HG02763 (cell line): ENCODE results near the gene RIMS4.

ENCODE experiments used
- ATAC-seq: cut with Tn5 transposase; IDR thresholded peaks from one replicate; pipeline ENCODE4 v1.9.1; 2021; ENCODE audit warnings: mild to moderate bottlenecking, moderate library complexity; ENCODE audit not compliant: unreplicated experiment

The RIMS4 gene

GRCh38 chr20:44810391-44811149 is at the start of gene RIMS4:
Gene RIMS4, minus strand, starts transcription at chr20:44810546. Its CDS starts 275 bp downstream, at chr20:44810271.
- ATAC-seq, result no peak

DNA sequence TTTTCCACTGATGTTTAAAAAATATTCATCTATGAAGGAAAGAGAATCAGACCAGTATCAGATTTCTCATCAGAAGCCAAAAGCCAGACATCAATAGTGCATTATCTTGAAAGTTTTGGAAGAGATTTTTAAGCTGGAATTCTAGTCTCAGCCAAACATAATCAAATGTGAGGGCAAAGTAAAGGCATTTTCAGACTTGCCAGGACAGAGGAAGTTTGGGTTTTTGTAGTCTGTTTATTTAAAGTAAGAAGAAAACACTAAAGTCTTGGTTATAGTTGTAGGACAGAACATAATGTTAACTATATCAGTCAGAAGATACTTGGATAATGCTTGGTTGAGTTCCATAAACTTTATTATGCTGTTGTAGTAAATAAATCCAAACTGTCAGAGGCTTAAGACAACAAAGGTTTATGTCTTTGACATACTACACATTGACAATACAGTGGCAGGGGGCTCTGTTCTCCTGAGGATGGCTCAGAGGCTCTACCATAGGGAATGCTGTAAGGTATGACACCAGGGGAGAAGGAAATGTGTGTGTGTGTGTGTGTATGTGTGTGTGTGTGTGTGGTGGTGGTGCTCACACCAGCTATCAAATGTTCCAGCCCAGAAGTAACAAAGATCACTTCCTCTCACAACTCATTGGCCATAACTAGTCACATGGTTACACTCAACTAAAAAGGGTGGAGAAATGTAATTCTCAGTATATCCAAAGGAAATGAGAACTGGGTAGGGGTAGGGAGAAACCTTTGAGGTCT is 48.4 kb upstream of the RIMS4 start:
- ATAC-seq, result no peak

- ATAC-seq, result no peak
Observed at GRCh38 chr20:44856856-44857448, 46.6 kb upstream of the RIMS4 start.

GRCh38 chr20:44856442-44856841 is 46.1 kb upstream of the RIMS4 start:
- ATAC-seq, result no peak

DNA sequence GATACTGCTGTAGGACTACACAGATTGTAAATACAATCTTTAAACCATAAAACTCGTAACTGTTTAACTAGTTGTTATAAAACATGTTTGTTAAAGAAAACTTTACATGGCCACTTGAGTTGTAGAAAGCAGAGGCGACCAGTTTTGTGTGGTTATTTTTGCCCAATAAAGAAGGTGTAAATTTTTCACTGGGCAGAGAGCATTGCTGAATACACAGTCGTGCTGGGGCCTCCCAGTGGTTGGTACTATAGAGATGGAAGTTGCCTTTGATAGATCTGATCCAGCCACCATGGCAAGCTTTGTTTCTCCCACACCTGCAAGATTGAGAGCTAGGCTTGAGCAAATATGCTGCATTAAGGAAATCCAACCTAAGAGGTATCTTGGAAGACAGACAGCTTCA is 41.2 kb upstream of the RIMS4 start:
- no peak for ATAC-seq

DNA sequence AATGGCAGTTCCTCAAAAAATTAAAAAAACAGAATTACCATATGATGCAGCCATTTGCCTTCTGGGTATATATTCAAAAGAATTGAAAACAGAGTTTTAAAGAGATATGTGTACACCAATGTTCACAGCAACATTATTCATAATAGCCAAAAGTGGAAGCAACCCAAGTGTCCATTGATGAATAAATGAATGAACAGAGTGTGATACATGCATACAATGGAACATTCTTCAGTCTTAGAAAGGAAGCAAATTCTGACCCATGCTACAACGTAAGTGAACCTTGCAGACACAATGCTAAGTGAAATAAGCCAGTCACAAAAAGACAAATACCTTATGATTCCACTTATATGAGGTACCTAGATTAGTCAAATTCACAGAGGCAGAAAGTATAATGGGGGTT is 40.5 kb upstream of the RIMS4 start:
- no peak for ATAC-seq

GRCh38 chr20:44850272-44850671 is 39.9 kb upstream of the RIMS4 start:
- ATAC-seq, result no peak

GRCh38 chr20:44849703-44850102 is 39.4 kb upstream of the RIMS4 start:
- ATAC-seq, result no peak

DNA sequence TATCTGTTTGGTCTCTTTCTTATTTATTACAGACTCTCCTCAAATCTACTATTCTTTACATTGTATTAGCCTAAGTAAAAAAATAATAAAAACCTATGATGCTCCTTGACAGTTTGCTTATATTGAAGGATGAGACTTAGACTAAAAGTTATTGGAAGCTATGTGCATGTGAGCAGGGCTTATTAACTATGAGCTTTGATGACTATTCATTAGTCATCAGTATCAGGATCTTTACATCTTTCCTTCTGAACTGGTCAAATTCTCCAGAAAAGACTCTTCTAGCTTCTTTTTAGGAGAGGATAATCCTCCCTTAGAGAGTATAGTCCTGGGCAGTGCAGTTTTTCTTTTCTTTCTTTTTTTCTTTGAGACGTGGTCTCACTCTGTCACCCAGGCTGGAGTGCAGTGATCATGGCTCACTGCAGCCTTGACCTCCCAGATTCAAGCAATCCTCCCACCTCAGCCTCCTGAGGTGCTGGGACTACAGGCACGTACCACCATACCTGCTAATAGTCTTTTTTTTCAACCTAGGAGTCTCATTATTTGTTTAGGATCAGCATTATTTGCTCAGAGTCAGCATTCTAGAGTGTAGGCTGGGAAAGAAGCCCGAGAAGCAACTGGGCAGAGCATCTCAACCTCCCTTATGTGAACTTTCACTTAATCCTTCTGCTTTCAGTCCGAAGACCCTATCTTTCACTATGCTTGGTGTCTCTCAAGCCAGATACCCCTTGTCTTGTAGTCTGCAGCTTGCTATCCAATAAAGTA is 38.1 kb upstream of the RIMS4 start:
- no peak for ATAC-seq

GRCh38 chr20:44843876-44844275 is 33.5 kb upstream of the RIMS4 start:
- no peak for ATAC-seq

GRCh38 chr20:44841955-44842354 is 31.6 kb upstream of the RIMS4 start:
- ATAC-seq, result no peak

GRCh38 chr20:44840826-44841225 is 30.5 kb upstream of the RIMS4 start:
- ATAC-seq, result no peak

DNA sequence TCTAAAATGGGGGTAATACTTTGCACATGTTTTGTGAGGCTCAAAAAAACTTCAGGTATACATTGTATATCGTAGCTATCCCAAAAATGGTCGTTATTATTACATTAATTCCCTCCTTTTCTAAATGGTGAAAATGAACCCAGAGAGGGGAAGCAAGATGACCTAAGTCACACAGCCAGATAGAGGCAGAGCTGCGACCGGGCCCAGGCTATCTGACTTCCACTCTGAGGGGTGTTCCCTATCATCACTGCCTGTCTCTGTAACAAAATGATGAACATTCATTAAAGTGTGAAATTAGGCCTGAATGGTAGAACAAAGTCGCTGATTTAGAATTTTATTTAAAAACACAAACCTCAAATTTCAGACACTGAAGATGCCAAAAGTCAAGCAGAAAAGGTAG is 29.1 kb upstream of the RIMS4 start:
- no peak for ATAC-seq

DNA sequence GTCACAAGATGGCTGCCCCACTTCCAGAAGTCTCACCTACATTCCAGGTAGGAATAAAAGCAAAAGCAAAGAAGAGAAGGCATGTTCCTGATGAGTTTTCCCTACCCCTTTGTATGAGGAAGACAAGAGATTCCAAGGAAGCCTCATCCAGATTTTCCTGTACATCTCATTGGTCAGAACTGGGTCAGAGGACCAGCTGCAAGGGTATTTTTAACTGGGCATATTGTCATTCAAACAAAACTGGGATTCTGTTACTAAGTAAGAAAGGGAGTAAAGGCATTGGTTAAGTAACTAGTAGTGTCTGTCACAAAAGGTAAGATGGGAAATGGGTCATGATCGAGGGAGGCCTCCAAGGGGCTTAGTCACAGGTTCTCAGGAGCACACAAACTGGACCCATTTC is 28.2 kb upstream of the RIMS4 start:
- no peak for ATAC-seq

DNA sequence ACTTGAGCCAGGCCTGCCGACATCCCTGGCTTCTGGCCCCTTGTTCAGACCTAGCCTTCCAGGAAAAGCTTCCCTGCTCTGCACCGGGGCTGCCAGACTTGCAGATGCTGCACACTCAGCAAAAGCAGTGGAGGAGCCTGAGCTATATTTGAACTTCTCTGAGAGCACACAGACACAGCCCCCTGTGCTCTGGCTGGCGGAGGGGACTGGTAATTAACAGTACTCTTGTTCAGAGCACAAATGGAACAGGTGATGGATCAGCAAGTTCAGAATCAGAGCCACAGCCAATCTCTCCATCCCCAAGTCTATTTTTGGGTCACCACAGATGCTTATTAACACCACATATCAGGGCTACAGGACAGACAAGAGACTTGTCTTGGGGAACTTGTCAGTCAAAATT is 27.6 kb upstream of the RIMS4 start:
- no peak for ATAC-seq

DNA sequence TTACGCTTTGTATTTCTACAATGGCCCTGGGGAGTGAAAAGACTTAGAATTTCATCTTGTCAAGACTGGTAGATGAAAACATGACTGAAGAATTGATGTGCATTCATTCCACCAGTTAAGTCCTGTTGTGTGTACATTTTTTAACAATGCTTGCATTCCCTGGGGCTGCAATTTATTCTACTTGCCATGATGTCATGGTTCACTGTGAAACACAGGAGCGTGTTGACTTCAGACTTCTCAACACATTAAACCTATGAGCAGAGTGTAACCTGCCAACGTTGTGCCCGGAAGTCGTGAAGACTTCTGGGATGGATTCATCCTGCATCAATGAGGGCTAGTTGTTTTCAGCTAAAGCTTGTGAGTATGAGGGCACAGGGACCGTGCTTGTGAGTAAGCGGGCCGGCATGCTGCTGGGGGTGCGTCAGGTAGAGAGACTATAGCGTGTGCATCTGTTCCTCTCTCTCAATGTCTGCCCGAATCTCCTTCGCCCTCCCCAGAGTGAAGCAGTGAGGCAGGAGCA is 26.3 kb upstream of the RIMS4 start:
- no peak for ATAC-seq

GRCh38 chr20:44835661-44836221 is 25.4 kb upstream of the RIMS4 start:
- no peak for ATAC-seq

DNA sequence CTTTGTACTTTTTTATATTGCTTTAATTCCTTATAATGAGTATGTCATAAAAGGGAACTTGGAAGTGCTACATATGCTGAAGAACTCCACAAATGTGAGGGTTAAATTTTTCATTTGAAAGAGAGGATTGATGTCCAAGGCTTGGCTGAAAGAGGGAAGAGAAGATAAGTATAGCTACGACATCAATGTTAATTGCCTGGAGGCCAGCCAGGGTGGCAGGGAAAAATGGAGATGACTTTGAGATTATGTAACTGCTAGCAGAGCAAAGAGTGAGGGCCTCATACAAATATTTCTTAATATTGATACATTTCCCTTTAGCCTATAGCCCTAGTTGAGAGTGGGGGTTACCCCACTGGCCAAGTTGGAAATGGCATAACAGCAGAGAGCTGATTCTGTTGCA is 24.8 kb upstream of the RIMS4 start:
- ATAC-seq, result no peak

- no peak for ATAC-seq
Observed at GRCh38 chr20:44834693-44835092, 24.3 kb upstream of the RIMS4 start.

- ATAC-seq, result no peak
Observed at GRCh38 chr20:44833437-44833836, 23.1 kb upstream of the RIMS4 start.

DNA sequence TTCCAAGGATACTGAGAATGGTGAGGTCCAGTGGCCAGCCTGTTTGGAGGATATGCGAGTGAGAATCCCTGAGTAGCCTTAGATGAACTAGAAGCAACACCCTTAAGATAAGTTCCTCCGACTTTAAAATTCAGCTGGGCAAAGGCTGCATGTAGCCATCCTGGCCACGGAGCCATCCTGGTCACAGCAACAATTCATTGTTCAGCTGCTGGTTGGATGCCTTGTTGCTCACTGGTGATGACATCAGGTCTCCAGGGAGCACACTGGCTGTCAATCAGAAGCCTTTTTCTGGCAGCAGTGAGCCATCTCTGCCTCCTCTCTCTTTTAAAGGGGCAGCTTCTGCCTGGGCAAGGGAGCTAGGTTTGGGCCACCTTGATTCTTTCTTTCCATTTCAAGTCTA is 22.4 kb upstream of the RIMS4 start:
- no peak for ATAC-seq
